Loucy (cell line): ENCODE data around the gene HLA-A.

Source experiments
- H2AFZ ChIP-seq: fragments of 200-600 bp; sonication (generic); 2 replicates; pipeline ENCODE4 v1.6.0; 2016; ENCODE audit warnings: antibody characterized with exemption, mild to moderate bottlenecking, low read length, moderate library complexity
- H3F3A ChIP-seq: fragments of 200-600 bp; 2 replicates; pipeline ENCODE4 v1.6.0; 2016; ENCODE audit warnings: antibody characterized with exemption, low read depth, mild to moderate bottlenecking
- H3K27me3 ChIP-seq: fragments of 200-600 bp; sonication (generic); 2 replicates; pipeline ENCODE4 v1.6.1; 2014; ENCODE audit warnings: low read length, mild to moderate bottlenecking; ENCODE audit not compliant: insufficient read depth, poor library complexity, severe bottlenecking
- H3K36me3 ChIP-seq: fragments of 200-600 bp; sonication (generic); 2 replicates; pipeline ENCODE4 v1.6.1; 2016; ENCODE audit warnings: low read length; ENCODE audit not compliant: insufficient read depth
- H3K4me1 ChIP-seq: fragments of 200-600 bp; sonication (generic); 2 replicates; pipeline ENCODE4 v1.5.1; 2014; ENCODE audit warnings: low read length, mild to moderate bottlenecking; ENCODE audit not compliant: insufficient read depth, poor library complexity, severe bottlenecking
- H3K4me2 ChIP-seq: fragments of 200-600 bp; sonication (generic); 2 replicates; pipeline ENCODE4 v1.6.0; 2014; ENCODE audit warnings: antibody characterized with exemption, low read length, low read depth, mild to moderate bottlenecking; ENCODE audit not compliant: poor library complexity, severe bottlenecking
- H3K4me3 ChIP-seq: fragments of 200-600 bp; sonication (generic); 2 replicates; pipeline ENCODE4 v1.5.1; 2014; ENCODE audit warnings: low read length, mild to moderate bottlenecking, mixed read lengths; ENCODE audit not compliant: poor library complexity, severe bottlenecking
- H3K79me2 ChIP-seq: fragments of 200-600 bp; sonication (generic); 2 replicates; pipeline ENCODE4 v1.6.1; 2014; ENCODE audit warnings: low read length; ENCODE audit not compliant: insufficient read depth
- H3K9ac ChIP-seq: fragments of 200-600 bp; sonication (generic); 2 replicates; pipeline ENCODE4 v1.6.0; 2014; ENCODE audit warnings: mild to moderate bottlenecking, low read depth, low read length, moderate library complexity; ENCODE audit not compliant: poor library complexity, severe bottlenecking
- H3K9me2 ChIP-seq: fragments of 200-600 bp; sonication (generic); replicated peaks from 2 replicates; pipeline ENCODE4 v1.6.1; 2016; ENCODE audit warnings: low read depth, low read length, mixed read lengths
- H3K9me3 ChIP-seq: fragments of 200-600 bp; sonication (generic); 2 replicates; pipeline ENCODE4 v1.6.1; 2014; ENCODE audit warnings: mild to moderate bottlenecking, antibody characterized with exemption, low read length, low read depth; ENCODE audit not compliant: insufficient read depth
- H4K20me1 ChIP-seq: fragments of 200-600 bp; sonication (generic); 2 replicates; pipeline ENCODE4 v1.6.0; 2014; ENCODE audit warnings: antibody characterized with exemption, low read length, mild to moderate bottlenecking; ENCODE audit not compliant: insufficient read depth, poor library complexity, severe bottlenecking
- CTCF ChIP-seq: fragments of 200-600 bp; sonication (generic); conservative IDR thresholded peaks from 2 replicates; pipeline ENCODE4 v1.5.1; 2014; ENCODE audit warnings: mild to moderate bottlenecking, antibody characterized with exemption, low read length
- EZH2phosphoT487 ChIP-seq: fragments of 200-600 bp; IDR thresholded peaks from 2 replicates; pipeline ENCODE4 v1.6.1; 2018; ENCODE audit warnings: antibody characterized with exemption, mild to moderate bottlenecking, moderate library complexity, borderline replicate concordance

HLA-A gene

DNA sequence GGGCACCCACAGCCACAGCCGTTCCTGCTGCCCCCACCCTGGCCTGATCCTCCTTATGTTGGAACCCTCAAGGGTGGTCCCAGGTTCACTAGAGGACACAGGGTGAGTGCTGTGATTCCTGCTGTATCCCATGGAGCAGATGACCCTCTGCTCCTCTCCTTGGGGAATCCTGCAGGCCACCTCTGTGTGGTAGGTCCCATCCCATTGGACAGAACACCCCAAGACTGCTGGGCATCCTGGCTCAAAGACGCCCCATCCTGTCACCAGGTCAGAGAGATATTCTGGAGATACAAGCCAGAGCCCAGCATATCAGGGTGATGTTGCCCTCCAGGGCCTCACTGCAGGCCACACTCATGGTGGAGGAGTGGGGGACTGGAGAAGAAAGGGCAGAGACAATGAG, 28.4 kb downstream of the HLA-A start:
- no peaks in the 10 kb centered on the region for H3K27me3 ChIP-seq
- peaks cover under 1% of the 10 kb centered on the region; the same call in 1 of the 2 replicates for H3F3A ChIP-seq
- no peak overlapping the region for H3K4me2 ChIP-seq
- H3K9me3 ChIP-seq, result no peaks in the 10 kb centered on the region
- no peak overlapping the region for H3K4me3 ChIP-seq
- no peak overlapping the region for H3K9ac ChIP-seq
- H2AFZ ChIP-seq, result no peak overlapping the region
- no peaks in the 10 kb centered on the region for H3K9me2 ChIP-seq
- H3K36me3 ChIP-seq, result no peaks in the 10 kb centered on the region
- H4K20me1 ChIP-seq, result no peaks in the 10 kb centered on the region
- H3K4me1 ChIP-seq, result peaks cover 30% of the 10 kb centered on the region
- TF ChIP-seq EZH2phosphoT487, result no peak
- no peak for TF ChIP-seq CTCF
- H3K79me2 ChIP-seq, result 0 out of 2 replicates have a peak, but pooled peaks cover under 1% of the 10 kb centered on the region

GRCh38 chr6:29974901-29975560, 32.7 kb downstream of the HLA-A start:
- Histone ChIP-seq H3K4me1 (peaks cover 17% of the 10 kb centered on the region), H3K9me3 (no peaks in the 10 kb centered on the region), H3K4me3 (no peak overlapping the region), H3K79me2 (no peaks in the 10 kb centered on the region), H3K9me2 (no peaks in the 10 kb centered on the region), H3K9ac (no peak overlapping the region), H2AFZ (no peak overlapping the region), H4K20me1 (no peaks in the 10 kb centered on the region), H3K27me3 (no peaks in the 10 kb centered on the region), H3K4me2 (no peak overlapping the region), H3K36me3 (no peaks in the 10 kb centered on the region), H3F3A (no peaks in the 10 kb centered on the region)
- TF ChIP-seq CTCF (no peak), EZH2phosphoT487 (no peak)

DNA sequence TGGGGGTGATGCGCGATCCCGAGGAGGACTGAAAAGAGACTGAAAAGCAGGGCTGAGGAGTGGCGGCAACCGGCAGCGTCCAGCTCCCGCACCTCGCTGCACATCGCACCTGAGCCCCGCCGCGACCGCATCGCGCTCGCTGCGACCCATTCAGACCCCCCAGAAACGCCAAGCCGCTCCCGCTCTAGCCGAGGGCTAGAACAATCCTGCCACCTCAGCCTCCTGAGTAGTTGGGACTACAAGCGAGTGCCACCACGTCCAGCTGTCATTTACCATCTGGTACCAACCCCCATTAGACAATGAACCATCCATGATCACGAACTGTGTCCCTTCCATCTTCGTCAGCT, 33.2 kb downstream of the HLA-A start:
- H3K27me3 ChIP-seq, result no peaks in the 10 kb centered on the region
- no peak overlapping the region for H2AFZ ChIP-seq
- no peak overlapping the region for H3K4me3 ChIP-seq
- H3K4me1 ChIP-seq, result peaks cover 17% of the 10 kb centered on the region
- TF ChIP-seq EZH2phosphoT487 (no peak), CTCF (no peak)
- H3K79me2 ChIP-seq, result no peaks in the 10 kb centered on the region
- H4K20me1 ChIP-seq, result no peaks in the 10 kb centered on the region
- no peak overlapping the region for H3K4me2 ChIP-seq
- H3K36me3 ChIP-seq, result no peaks in the 10 kb centered on the region
- H3F3A ChIP-seq, result no peaks in the 10 kb centered on the region
- no peaks in the 10 kb centered on the region for H3K9me2 ChIP-seq
- H3K9me3 ChIP-seq, result no peaks in the 10 kb centered on the region
- no peak overlapping the region for H3K9ac ChIP-seq
